ENCODE measurements around the gene SLC30A3.
"Not testable (repeated sequence)": the region's sequence is repeated elsewhere in the genome, so short reads cannot be mapped to it uniquely, and the experiment has no call there.

Gene SLC30A3

GRCh38 chr2:27262379-27263286 is at the start of gene SLC30A3:
Gene SLC30A3 (minus strand): TSS chr2:27263047. CDS start chr2:27262906, 141 bp downstream.
- peak; percentile 40 to 50 for DNase-seq (ENCODE audit: low read depth in 2 of 2)

- DNase-seq (ENCODE audit: low read depth in 2 of 2): no peak
Observed at GRCh38 chr2:27312152-27312551, 49.3 kb upstream of the SLC30A3 start.

GRCh38 chr2:27309651-27310050 is 46.8 kb upstream of the SLC30A3 start:
- no peak for DNase-seq (ENCODE audit: low read depth in 2 of 2)

- no peak for DNase-seq (ENCODE audit: low read depth in 2 of 2)
Observed at GRCh38 chr2:27308359-27308881, 45.6 kb upstream of the SLC30A3 start, which contains the start of gene UCN. Gene UCN (minus strand): TSS chr2:27308445. CDS start chr2:27307895, 550 bp downstream.

GRCh38 chr2:27307545-27308358 is 44.9 kb upstream of the SLC30A3 start:
- DNase-seq (ENCODE audit: low read depth in 2 of 2): no peak

- no peak for DNase-seq (ENCODE audit: low read depth in 2 of 2)
Observed at GRCh38 chr2:27307287-27307544, 44.4 kb upstream of the SLC30A3 start.

- DNase-seq (ENCODE audit: low read depth in 2 of 2): no peak
Observed at GRCh38 chr2:27306573-27307286, 43.9 kb upstream of the SLC30A3 start.

- DNase-seq (ENCODE audit: low read depth in 2 of 2): no peak
Observed at GRCh38 chr2:27306136-27306535, 43.3 kb upstream of the SLC30A3 start.

- DNase-seq (ENCODE audit: low read depth in 2 of 2): no peak
Observed at GRCh38 chr2:27305516-27305915, 42.7 kb upstream of the SLC30A3 start.

GRCh38 chr2:27304488-27305240 is 41.8 kb upstream of the SLC30A3 start:
- no peak for DNase-seq (ENCODE audit: low read depth in 2 of 2)

- DNase-seq (ENCODE audit: low read depth in 2 of 2): no peak
Observed at GRCh38 chr2:27303093-27304025, 40.5 kb upstream of the SLC30A3 start.

GRCh38 chr2:27300606-27301005 is 37.8 kb upstream of the SLC30A3 start:
- not testable (repeated sequence) for DNase-seq (ENCODE audit: low read depth in 2 of 2)

GRCh38 chr2:27298391-27299080 is 35.7 kb upstream of the SLC30A3 start:
- DNase-seq (ENCODE audit: low read depth in 2 of 2): no peak

GRCh38 chr2:27297195-27297594 is 34.3 kb upstream of the SLC30A3 start:
- no peak for DNase-seq (ENCODE audit: low read depth in 2 of 2)

GRCh38 chr2:27296481-27296880 is 33.6 kb upstream of the SLC30A3 start:
- DNase-seq (ENCODE audit: low read depth in 2 of 2): no peak

- DNase-seq (ENCODE audit: low read depth in 2 of 2): no peak
Observed at GRCh38 chr2:27294928-27295327, 32.1 kb upstream of the SLC30A3 start.

GRCh38 chr2:27291865-27292264 is 29.0 kb upstream of the SLC30A3 start:
- DNase-seq (ENCODE audit: low read depth in 2 of 2): no peak

GRCh38 chr2:27290549-27290948 is 27.7 kb upstream of the SLC30A3 start:
- no peak for DNase-seq (ENCODE audit: low read depth in 2 of 2)

GRCh38 chr2:27288610-27289009 is 25.8 kb upstream of the SLC30A3 start:
- no peak for DNase-seq (ENCODE audit: low read depth in 2 of 2)

Data from stimulated activated CD4-positive, alpha-beta T cell treated with anti-CD3 and anti-CD28 coated beads, Interleukin-1b, Interleukin-23, amount 100 ng/mL, for 1 hour (primary cell).